GM18498 (cell line): ENCODE results near the gene AXL.
A peak's percentile ranks its signal among the peaks of the same experiment; 100 is the strongest.
"Not testable (repeated sequence)": the region's sequence is repeated elsewhere in the genome, so short reads cannot be mapped to it uniquely, and the experiment has no call there.

ENCODE experiments used
- ATAC-seq: cut with Tn5 transposase; IDR thresholded peaks from one replicate; pipeline ENCODE4 v1.9.1; 2021; ENCODE audit warnings: mild to moderate bottlenecking, moderate library complexity; ENCODE audit not compliant: unreplicated experiment

The AXL gene

DNA sequence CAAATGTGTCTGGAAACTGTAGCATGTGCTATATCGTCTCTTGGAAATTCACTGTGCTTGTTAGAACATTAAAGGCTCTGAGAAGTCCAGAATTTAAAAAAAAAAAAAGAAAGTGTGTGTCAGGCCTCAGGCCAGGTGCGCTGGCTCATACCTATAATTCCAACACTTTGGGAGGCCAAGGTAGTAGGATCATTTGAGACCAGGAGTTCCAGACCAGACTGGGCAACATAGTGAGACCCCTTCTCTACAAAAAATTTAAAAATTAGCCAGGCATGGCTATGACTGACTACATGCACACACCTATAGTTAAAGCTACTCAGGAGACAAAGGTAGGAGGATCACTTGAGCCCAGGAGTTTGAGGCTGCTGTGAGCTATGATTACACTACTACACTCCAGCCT is 50.0 kb downstream of the AXL start:
- ATAC-seq: no peak

DNA sequence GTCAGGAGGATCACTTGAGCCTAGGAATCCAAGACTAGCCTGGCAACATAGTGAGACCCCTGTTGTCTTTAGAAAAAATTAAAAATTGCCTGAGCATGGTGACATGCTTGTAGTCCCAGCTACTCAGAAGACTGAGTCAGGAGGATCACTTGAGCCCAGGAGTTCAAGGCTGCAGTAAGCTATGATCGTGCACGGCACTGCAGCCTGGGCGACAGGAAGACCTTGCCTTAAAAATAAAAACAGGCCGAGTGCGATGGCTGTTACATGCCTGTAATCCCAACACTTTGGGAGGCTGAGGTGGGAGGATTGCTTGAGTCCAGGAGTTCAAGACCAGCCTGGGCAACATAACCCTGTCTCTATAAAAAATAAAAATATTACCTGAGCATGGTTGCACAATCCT is 50.5 kb downstream of the AXL start:
- no peak for ATAC-seq

DNA sequence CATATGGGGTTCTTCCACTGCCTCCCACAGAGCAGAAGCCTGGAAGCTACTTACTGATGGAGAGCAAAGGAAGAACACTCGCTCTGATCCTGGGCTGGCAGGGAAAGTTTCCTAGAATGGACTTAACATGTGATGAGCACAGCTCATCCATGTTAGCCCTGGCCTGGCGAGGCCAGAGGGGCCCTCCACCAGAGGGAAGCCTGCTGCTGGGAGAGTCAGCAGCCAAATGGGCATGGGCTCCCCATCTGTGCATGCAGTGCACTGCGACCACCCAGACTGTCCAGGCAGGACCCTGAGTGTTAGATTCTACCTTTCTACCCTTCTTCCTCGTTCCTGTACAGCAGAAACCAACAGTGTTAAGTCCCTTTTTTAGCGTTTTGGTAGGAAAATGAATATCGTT is 54.1 kb downstream of the AXL start:
- no peak for ATAC-seq

DNA sequence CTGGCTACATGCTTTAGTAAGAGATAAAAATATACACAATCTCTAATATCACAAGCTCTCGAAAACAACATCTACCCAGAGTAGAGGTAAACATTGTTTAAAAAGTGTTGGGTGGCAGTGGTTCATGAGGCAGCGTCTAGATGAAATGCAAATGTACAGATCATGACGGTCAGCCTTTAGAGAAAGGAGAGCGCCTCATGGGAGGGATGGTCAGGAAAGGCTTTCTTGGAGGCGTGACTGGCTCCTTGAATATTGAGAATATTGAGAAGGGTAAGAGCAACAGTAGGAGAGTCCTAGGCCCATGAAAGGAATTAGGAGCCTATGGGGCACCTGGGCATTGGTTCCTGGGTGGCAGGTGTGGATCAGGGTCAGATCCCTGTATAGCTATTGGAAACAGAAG is 55.8 kb downstream of the AXL start:
- no peak for ATAC-seq

DNA sequence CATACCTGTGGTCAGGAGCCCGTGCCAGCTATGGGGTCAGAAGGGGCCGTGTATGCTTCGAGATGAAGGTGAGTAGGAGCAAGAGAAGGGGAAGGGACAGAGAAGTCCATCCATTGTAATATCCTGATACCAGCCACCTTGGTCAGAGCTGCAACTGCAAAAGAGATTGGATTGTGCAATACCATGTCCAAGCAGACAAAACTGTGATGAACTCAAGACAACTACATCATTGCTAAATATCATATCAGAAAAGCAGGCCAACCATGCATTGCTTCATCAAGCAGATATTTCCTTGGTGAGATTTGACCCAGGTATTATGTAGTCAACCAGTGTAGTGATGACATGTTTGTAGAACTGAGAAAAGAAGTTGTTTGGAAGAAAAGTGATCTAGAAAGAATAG is 57.2 kb downstream of the AXL start:
- no peak for ATAC-seq

DNA sequence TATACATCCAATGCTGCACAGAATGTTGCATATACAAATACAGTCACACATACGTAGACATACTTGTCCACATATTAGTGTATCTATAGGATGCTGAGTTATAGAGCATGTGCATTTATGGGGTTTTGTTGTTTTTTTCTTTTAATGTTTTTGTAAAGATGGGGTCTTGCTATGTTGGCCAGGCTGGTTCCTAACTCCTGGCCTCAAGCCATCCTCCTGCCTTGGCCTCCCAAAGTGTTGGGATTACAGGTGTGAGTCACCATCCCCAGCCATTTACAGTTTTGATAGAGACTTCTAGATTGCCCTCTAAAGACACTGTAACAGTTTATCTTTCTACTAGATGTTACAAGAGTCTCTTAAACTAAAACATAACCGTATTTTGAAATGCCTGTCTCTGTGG is 59.5 kb downstream of the AXL start:
- no peak for ATAC-seq

DNA sequence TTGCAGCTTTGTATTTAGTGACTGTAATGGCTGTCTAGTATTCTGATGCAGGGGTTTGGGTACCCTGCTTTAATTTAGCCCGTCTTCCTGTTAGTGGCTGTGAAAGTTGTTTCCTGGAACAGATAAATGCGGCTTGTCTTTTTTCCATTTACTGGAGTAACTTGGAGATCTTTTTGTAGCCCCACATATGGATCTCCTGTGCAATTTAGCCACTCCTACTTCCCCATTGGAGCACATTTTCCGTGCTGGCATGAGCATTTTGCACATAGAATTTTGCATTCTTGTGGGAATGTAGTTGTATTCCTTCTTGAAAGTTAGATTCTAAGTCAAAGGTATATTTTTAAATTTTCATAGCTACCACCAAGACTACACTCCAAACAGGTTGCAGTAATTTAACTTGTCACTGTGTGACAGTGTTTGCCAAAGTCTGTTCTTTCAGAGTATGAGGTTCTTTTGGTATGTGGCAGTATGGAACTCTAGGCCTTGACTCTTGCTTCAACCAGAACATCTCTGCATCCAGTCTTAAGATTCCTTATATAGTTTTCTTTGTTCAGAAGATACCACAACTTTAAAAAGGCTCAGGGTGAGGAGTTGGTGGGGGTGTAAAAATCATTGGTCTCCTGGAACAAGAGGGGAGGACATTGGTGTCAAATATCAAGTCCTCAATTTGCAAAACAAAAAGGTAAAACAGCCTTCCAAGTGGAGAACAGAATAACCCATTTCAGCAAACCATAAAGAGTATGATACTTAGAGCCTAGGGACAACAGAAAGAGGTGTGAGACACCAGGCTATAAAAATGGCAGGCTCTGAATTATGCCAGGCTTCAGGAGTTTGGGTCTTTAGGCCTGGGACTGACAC is 69.9 kb downstream of the AXL start:
- ATAC-seq: no peak

DNA sequence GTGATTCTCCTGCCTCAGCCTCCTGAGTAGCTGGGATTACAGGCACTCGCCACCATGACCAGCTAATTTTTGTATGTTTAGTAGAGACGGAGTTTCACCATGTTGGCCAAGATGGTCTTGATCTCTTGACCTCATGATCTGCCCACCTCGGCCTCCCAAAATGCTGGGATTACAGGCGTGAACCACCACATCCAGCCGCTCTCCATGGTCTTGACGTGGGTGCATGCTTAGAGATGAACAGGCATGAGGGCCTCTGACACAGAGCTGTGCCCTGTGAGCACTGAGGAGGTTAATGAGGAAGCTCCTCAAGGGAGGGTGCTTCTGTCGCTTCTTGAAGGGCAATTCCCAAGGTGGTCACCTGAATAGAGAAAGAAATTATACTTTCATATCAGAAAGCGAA is 70.8 kb downstream of the AXL start:
- not testable (repeated sequence) for ATAC-seq

DNA sequence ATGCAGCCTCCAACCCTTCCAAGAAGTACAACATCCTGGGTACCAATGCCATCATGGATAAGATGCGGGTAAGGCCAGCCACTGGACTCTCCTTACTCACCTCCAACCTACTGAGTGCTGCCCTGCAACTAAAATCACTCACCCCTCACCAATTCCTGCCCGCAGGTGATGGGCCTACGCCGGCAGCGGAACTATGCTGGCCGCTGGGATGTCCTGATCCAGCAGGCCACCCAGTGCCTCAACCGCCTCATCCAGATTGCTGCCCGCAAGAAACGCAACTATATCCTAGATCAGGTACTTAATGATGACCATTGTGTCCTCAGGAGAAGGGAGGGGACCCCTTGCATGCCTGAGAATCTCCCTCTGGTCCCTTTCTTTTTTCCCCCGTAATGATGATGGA is 75.4 kb downstream of the AXL start:
- no peak for ATAC-seq

DNA sequence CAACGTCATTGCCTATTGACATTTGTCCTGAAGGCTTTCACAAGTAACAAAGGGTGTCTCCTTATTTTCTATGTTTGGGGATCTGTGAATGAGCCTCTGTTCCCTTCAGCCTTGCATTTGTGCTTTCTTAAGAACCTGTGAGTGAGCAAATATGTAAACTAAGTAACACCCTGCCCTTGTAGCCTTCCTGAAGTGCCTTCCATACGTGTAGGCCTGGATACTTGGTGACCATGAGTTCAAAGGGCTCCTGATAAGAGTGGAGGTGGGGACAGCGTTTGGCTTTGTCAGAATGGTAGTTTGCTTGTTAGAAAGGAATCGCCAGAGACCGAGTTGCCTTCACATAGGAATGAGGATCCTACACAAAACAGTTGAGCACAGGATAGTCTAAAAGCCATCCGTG is 76.5 kb downstream of the AXL start:
- ATAC-seq: no peak

DNA sequence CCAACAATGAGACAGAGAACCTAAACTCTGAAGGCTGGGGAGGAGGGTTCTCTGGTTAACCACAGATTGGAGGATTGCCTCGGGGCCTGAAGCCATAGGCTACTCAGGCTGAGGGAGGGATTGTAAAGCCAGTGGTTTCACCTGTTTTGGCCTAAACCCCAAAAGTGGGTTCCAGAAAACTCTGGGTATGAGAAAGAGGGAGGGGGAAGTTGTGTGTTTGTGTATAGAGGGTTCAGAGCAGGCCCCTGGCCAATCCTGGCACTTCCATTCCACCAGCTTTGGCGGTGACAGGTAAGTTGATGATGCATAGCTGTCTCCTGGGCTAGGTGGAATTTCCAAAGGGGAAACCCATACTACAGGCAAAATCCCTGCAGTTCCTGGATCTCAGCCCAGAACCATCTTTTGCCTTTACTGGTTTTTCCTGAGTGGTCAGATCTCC is 77.4 kb downstream of the AXL start:
- no peak for ATAC-seq

DNA sequence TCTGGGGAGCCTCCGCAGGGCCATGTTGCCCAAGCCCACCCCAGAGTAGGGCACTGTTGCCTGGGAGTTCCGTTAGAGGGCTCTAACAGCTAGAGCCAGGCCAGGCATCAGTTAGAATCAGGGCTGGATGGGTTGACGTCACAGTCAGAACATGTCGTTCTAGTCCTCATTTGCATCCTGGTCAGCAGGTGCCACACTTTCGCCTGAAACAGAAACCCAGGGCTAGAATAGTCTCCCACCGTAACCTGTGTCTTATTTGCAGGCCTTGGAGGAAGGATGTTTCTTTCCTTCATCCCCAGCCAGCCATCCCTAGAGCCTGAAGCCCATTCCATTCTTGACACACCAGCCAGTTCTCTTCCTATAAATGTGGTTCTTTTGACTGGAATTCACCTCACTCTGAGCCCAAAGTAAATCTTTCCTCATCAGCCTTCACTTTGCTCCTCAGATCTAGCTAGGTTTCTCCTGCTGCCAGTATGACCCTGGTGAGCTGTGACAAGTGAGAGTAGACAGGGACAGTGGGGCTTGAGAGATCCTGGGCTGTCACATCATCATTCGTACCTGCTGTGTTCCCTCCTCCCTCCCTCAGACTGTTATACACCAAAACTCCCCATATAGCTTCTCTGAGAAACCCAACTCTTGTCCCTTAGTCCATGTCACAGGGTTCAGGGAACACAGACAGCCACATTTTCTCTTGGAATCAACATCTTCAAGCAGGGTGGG is 78.8 kb downstream of the AXL start:
- ATAC-seq: peak; percentile 88

DNA sequence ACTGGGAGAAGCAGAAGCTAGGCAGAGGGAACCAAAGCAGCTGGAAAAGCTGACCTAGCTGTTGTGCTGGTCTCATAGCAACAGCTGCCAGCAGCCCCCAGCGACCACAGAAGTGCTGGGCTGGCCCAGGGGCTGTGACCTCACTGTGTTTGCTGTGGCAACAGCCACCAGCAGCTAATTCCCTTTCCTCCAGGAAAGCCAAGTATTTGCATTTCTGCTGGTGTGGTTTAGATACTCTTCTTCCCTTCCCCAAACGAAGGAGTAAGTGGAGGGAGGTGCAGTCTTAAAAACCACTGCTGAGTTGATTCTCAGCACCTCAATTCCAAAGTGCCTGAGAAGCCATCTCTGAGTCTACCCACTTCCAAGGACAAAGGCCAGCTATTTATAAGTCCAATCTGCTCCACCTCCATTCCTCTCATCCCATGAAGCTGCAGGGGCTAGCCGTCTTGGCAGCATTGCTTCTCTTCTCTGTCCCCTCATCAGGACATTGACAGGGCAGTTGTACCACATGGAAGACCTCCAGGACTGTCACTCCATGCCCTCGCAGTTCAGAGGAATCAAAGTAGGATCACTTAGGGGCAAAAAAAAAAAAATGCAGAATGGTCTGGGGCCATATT is 79.4 kb downstream of the AXL start:
- peak; percentile 23 for ATAC-seq

DNA sequence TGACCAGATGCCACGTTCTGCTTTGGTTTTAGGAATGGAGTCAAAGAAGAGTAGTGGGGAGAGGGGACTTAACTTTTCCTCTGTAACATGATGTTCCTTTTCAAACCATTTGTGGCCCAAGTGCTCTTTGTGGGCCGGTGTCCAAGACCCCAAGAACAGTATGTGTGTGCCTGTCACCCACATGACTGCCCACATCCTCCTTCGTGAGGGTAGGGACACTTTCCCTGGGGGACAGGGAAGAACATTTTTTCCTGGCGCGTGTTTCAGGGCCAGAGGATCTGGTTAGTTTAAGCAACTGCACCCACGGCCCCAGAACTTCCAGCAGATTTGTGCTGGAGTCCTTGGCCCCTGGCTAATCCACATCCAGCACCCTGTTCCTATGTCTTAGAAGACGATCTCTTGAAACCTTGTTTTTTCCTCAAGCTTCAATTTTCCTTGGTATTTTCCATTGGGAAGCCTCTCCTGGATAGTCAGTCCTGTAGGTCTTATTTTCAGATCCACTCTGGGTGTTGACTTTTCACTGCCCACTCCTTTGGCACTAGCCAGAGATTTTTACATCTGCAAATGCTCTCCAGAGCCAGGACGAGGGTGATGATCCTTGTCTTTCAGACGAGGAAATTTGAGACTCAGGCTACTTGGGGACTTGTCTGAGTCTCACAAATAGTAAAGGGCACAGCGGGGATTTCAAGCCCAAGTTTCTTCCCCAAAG is 80.2 kb downstream of the AXL start:
- ATAC-seq: no peak

DNA sequence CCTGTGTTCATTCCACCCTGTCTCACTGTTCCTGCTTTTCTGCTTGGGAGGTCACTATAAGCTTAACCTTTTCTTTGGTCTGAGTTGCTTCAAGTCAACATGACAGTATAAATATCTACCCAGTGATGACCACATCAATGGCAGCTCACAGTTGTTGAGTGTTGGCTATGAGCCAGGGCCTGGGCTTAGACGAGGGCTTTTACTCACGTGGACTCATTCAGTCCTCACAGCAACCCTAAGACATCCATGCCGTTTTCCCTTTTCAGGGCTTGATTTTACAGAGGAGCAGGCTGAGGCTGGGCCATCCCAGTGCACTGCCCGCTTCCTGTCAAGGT is 80.7 kb downstream of the AXL start:
- ATAC-seq: no peak

DNA sequence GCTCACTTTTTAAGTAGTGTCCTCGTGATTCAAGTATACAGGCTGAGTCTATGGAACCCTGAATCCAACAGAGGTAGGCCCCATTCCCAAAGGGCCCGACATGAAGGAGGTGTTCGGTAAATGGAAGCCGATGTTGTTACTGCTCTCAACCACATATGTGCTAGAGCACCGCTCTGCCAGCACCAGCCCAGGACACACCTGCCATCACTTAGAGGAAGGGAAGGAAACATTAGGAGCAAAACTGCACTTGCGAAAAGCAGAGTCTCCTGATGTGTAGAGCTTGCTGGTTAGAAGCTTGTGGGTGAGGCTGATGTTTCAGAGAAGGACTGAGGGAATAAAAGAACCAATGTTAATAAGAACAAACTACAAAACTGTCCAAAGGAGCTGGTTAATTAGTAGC is 81.5 kb downstream of the AXL start:
- no peak for ATAC-seq

DNA sequence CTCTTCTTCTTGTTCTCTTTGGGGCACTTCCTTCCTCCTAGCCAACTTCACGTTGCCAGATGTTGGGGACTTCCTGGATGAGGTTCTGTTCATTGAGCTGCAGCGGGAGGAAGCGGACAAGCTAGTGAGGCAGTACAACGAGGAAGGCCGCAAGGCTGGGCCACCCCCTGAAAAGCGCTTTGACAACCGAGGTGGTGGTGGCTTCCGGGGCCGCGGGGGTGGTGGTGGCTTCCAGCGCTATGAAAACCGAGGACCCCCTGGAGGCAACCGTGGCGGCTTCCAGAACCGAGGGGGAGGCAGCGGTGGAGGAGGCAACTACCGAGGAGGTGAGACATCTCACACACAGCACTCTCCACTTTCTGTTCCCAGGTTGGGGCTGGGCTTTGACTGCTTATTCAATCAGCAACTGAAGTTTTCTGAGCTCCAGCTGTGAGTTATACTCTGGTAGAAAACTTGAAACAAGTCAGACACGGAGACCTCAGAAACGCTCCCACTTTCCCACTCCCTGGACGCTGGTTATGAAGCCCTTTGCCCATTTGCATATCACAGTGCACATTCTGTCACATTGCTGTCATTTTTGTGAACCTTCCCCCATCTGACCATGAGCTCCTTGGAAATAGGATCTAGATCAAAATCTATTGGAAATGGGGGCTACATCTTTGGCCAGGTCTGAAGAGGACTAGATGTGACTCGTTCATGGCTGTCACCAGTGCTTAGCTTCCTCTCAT is 83.8 kb downstream of the AXL start:
- no peak for ATAC-seq

DNA sequence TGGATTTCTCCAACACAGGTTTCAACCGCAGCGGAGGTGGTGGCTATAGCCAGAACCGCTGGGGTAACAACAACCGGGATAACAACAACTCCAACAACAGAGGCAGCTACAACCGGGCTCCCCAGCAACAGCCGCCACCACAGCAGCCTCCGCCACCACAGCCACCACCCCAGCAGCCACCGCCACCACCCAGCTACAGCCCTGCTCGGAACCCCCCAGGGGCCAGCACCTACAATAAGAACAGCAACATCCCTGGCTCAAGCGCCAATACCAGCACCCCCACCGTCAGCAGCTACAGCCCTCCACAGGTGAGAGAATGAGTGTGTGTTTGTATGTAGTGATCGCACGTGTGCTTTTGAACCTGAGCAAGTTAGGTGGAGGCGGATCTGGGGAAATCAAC is 84.9 kb downstream of the AXL start:
- ATAC-seq: no peak

DNA sequence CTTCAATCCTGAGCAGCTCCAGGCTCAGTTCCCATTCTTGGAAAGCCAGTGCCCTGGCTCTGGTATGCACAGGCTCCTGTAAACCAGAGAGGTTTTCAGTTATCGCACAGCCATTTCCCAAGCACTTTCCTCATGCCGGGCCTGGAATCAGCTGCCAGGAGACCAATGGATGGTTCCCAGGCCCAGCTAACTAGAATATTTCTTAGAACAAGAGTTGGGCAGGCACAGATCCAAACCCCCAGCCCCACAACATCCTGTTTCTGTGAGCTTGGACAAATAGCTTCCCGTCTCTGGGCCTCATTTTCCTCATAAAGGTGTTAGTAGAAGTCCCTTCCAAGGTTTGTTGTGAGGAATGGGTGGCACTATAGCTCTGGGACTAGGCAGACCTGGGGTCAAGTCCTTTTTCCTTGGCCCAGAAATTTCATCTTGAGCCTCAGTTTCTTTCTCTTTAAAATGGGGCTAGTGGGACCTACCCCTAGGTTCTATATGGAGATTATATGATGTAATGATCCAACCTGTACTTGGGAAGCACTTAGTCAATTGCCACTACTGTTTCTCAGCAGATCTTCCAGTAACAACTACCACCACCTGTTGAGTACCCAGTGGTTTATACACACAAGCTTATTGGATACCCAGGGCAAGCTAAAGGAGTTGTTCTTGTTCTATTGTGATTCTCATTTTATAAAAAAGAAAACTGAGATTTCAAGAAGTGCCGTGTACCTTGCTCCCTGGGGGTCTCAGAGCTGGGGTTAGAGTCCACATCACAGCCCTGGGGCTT is 85.9 kb downstream of the AXL start:
- ATAC-seq: no peak
